ENCODE results near the gene CDK5RAP1. TPM values are rescaled to one million over a fixed set of nuclear protein-coding genes. Genes with fewer than 3 reads are reported as not detected.

CDK5RAP1 gene
- total RNA-seq, 3 donors from 2014 or later, result 52.6 to 55.7 (median 53.8) TPM

- Mint-ChIP-seq H3K36me3 (ENCODE audit: insufficient read depth) (no peaks in the 10 kb centered on the region), H3K9me3 (no peaks in the 10 kb centered on the region), H3K27me3 (ENCODE audit: low read depth) (no peaks in the 10 kb centered on the region), H3K4me3 (no peak overlapping the region), H3K4me1 (ENCODE audit: low read depth) (no peaks in the 10 kb centered on the region)
- ATAC-seq, result no peak
- DNase-seq, result no peak
Measured at GRCh38 chr20:33339515-33340058, 61.7 kb downstream of the CDK5RAP1 start.

- DNase-seq (no peak), ATAC-seq (no peak)
- no peaks in the 10 kb centered on the region for H3K9me3 Mint-ChIP-seq
- H3K36me3 Mint-ChIP-seq (ENCODE audit: insufficient read depth), result no peaks in the 10 kb centered on the region
- no peaks in the 10 kb centered on the region for H3K4me1 Mint-ChIP-seq (ENCODE audit: low read depth)
- H3K27me3 Mint-ChIP-seq (ENCODE audit: low read depth), result no peaks in the 10 kb centered on the region
- H3K4me3 Mint-ChIP-seq, result no peak overlapping the region
Measured at GRCh38 chr20:33338467-33339258, 62.7 kb downstream of the CDK5RAP1 start.

- Mint-ChIP-seq H3K4me3 (no peak overlapping the region), H3K27me3 (ENCODE audit: low read depth) (peaks cover 2% of the 10 kb centered on the region), H3K36me3 (ENCODE audit: insufficient read depth) (no peaks in the 10 kb centered on the region)
Measured at GRCh38 chr20:33337531-33338165, 63.7 kb downstream of the CDK5RAP1 start.

GRCh38 chr20:33337119-33337518 is 64.2 kb downstream of the CDK5RAP1 start:
- ATAC-seq (no peak), DNase-seq (no peak)
- Mint-ChIP-seq H3K4me3 (no peak overlapping the region), H3K9me3 (no peaks in the 10 kb centered on the region), H3K36me3 (ENCODE audit: insufficient read depth) (no peaks in the 10 kb centered on the region), H3K4me1 (ENCODE audit: low read depth) (no peaks in the 10 kb centered on the region), H3K27me3 (ENCODE audit: low read depth) (peaks cover 2% of the 10 kb centered on the region)

More at GRCh38 chr20:33337531-33338165, 63.7 kb downstream of the CDK5RAP1 start:
- DNase-seq (no peak), ATAC-seq (no peak)
- no peaks in the 10 kb centered on the region for H3K9me3 Mint-ChIP-seq
- no peaks in the 10 kb centered on the region for H3K4me1 Mint-ChIP-seq (ENCODE audit: low read depth)

- H3K27me3 Mint-ChIP-seq (ENCODE audit: low read depth), result peaks cover 2% of the 10 kb centered on the region
- no peak for ATAC-seq
- H3K4me1 Mint-ChIP-seq (ENCODE audit: low read depth), result no peaks in the 10 kb centered on the region
- H3K36me3 Mint-ChIP-seq (ENCODE audit: insufficient read depth), result no peaks in the 10 kb centered on the region
- no peak for DNase-seq
- H3K4me3 Mint-ChIP-seq, result no peak overlapping the region
- H3K9me3 Mint-ChIP-seq, result no peaks in the 10 kb centered on the region
Measured at GRCh38 chr20:33336375-33336774, 64.9 kb downstream of the CDK5RAP1 start.

- H3K9me3 Mint-ChIP-seq, result no peaks in the 10 kb centered on the region
- H3K4me1 Mint-ChIP-seq (ENCODE audit: low read depth), result no peaks in the 10 kb centered on the region
- no peak overlapping the region for H3K4me3 Mint-ChIP-seq
- H3K36me3 Mint-ChIP-seq (ENCODE audit: insufficient read depth), result no peaks in the 10 kb centered on the region
- H3K27me3 Mint-ChIP-seq (ENCODE audit: low read depth), result peaks cover 2% of the 10 kb centered on the region
- DNase-seq (no peak), ATAC-seq (no peak)
Measured at GRCh38 chr20:33334111-33334510, 67.2 kb downstream of the CDK5RAP1 start.

GRCh38 chr20:33333616-33334015 is 67.7 kb downstream of the CDK5RAP1 start:
- no peak for DNase-seq
- Mint-ChIP-seq H3K9me3 (no peaks in the 10 kb centered on the region), H3K4me3 (no peak overlapping the region), H3K27me3 (ENCODE audit: low read depth) (peaks cover 3% of the 10 kb centered on the region), H3K4me1 (ENCODE audit: low read depth) (no peaks in the 10 kb centered on the region), H3K36me3 (ENCODE audit: insufficient read depth) (no peaks in the 10 kb centered on the region)
- no peak for ATAC-seq

GRCh38 chr20:33332905-33333456 is 68.3 kb downstream of the CDK5RAP1 start:
- no peak overlapping the region for H3K4me3 Mint-ChIP-seq
- H3K9me3 Mint-ChIP-seq, result no peaks in the 10 kb centered on the region
- no peaks in the 10 kb centered on the region for H3K36me3 Mint-ChIP-seq (ENCODE audit: insufficient read depth)
- H3K4me1 Mint-ChIP-seq (ENCODE audit: low read depth), result no peaks in the 10 kb centered on the region
- ATAC-seq (no peak), DNase-seq (no peak)
- H3K27me3 Mint-ChIP-seq (ENCODE audit: low read depth), result peaks cover 4% of the 10 kb centered on the region

GRCh38 chr20:33328157-33329137 is 72.9 kb downstream of the CDK5RAP1 start:
- no peaks in the 10 kb centered on the region for H3K36me3 Mint-ChIP-seq (ENCODE audit: insufficient read depth)
- H3K4me3 Mint-ChIP-seq, result no peak overlapping the region
- peaks cover 9% of the 10 kb centered on the region for H3K27me3 Mint-ChIP-seq (ENCODE audit: low read depth)

GRCh38 chr20:33325350-33325749 is 76.0 kb downstream of the CDK5RAP1 start:
- no peaks in the 10 kb centered on the region for H3K4me1 Mint-ChIP-seq (ENCODE audit: low read depth)
- H3K4me3 Mint-ChIP-seq, result no peak overlapping the region
- DNase-seq (no peak), ATAC-seq (no peak)
- no peaks in the 10 kb centered on the region for H3K9me3 Mint-ChIP-seq
- peaks cover 12% of the 10 kb centered on the region for H3K27me3 Mint-ChIP-seq (ENCODE audit: low read depth)
- no peaks in the 10 kb centered on the region for H3K36me3 Mint-ChIP-seq (ENCODE audit: insufficient read depth)

More at GRCh38 chr20:33328157-33329137, 72.9 kb downstream of the CDK5RAP1 start:
- Mint-ChIP-seq H3K4me1 (ENCODE audit: low read depth) (no peaks in the 10 kb centered on the region), H3K9me3 (no peaks in the 10 kb centered on the region)
- ATAC-seq, result no peak
- DNase-seq, result no peak

- Mint-ChIP-seq H3K4me3 (no peak overlapping the region), H3K36me3 (ENCODE audit: insufficient read depth) (no peaks in the 10 kb centered on the region), H3K9me3 (no peaks in the 10 kb centered on the region), H3K27me3 (ENCODE audit: low read depth) (peaks cover 16% of the 10 kb centered on the region), H3K4me1 (ENCODE audit: low read depth) (no peaks in the 10 kb centered on the region)
- no peak for DNase-seq
- ATAC-seq, result no peak
Measured at GRCh38 chr20:33323236-33323635, 78.1 kb downstream of the CDK5RAP1 start.

- Mint-ChIP-seq H3K4me1 (ENCODE audit: low read depth) (no peaks in the 10 kb centered on the region), H3K9me3 (no peaks in the 10 kb centered on the region), H3K4me3 (no peak overlapping the region), H3K36me3 (ENCODE audit: insufficient read depth) (no peaks in the 10 kb centered on the region), H3K27me3 (ENCODE audit: low read depth) (peaks cover 16% of the 10 kb centered on the region)
- DNase-seq (no peak), ATAC-seq (no peak)
Measured at GRCh38 chr20:33322456-33322855, 78.9 kb downstream of the CDK5RAP1 start.

GRCh38 chr20:33320006-33320405 is 81.3 kb downstream of the CDK5RAP1 start:
- Mint-ChIP-seq H3K9me3 (no peaks in the 10 kb centered on the region), H3K27me3 (ENCODE audit: low read depth) (peaks cover 17% of the 10 kb centered on the region), H3K4me3 (no peak overlapping the region), H3K4me1 (ENCODE audit: low read depth) (no peaks in the 10 kb centered on the region), H3K36me3 (ENCODE audit: insufficient read depth) (no peaks in the 10 kb centered on the region)
- DNase-seq, result no peak
- no peak for ATAC-seq

- Mint-ChIP-seq H3K4me1 (ENCODE audit: low read depth) (no peaks in the 10 kb centered on the region), H3K27me3 (ENCODE audit: low read depth) (peaks cover 16% of the 10 kb centered on the region), H3K9me3 (no peaks in the 10 kb centered on the region), H3K4me3 (no peak overlapping the region), H3K36me3 (ENCODE audit: insufficient read depth) (no peaks in the 10 kb centered on the region)
- ATAC-seq, result no peak
- no peak for DNase-seq
Measured at GRCh38 chr20:33318096-33318429, 83.3 kb downstream of the CDK5RAP1 start.

Measured in activated T-cell treated with anti-CD3 and anti-CD28 coated beads, Interleukin-2, amount 50 U/mL, for 4 hours (primary cell).